Measurements from ENCODE around the gene DPF1. TPM values are rescaled to one million over a fixed set of nuclear protein-coding genes. Genes with fewer than 3 reads are reported as not detected.

The DPF1 gene
- total and polyA plus RNA-seq, 2 donors (not counting 1 experiment from before 2014, with no cell fraction given) = not detected

- TF ChIP-seq CTCF (IDR thresholded peaks at IDR 0.05) = no peak
- TF ChIP-seq EZH2 (IDR thresholded peaks at IDR 0.05; ENCODE audit: borderline replicate concordance, insufficient read depth, low read depth, low read length, poor library complexity, severe bottlenecking) = no peak
- no peak overlapping the region for H2AFZ ChIP-seq (ENCODE audit: insufficient read depth, low read depth, low read length, poor library complexity, severe bottlenecking)
- 98% methylated on average over 22 of the region's 22 CpGs for WGBS (ENCODE audit: insufficient coverage)
- H3K27ac ChIP-seq (ENCODE audit: low read length in 2 of 2) = no peak overlapping the region
- ATAC-seq (ENCODE audit: low read depth) (no peak), DNase-seq (no peak)
- H3K4me1 ChIP-seq (ENCODE audit: control insufficient read depth in 2 of 2, insufficient read depth in 2 of 2, low read length in 2 of 2) = no peaks in the 10 kb centered on the region
- H3K27ac Mint-ChIP-seq = no peak overlapping the region
- H3K4me3 Mint-ChIP-seq = no peak overlapping the region
- peaks cover 7% of the 10 kb centered on the region for H3K79me2 ChIP-seq (ENCODE audit: control insufficient read depth, insufficient read depth, low read length)
- H3K27me3 Mint-ChIP-seq = no peaks in the 10 kb centered on the region
- ChIA-PET POLR2A (no interaction called here), CTCF (interaction anchor here (1.1 kb wide), 1 partner anchor 275 kb away, joined by 3 read pairs; no protein-coding TSS in a partner anchor)
- H3K4me3 ChIP-seq (ENCODE audit: control extremely low read depth in 1 of 5, extremely low read depth in 1 of 5, insufficient read depth in 1 of 5, low read depth in 2 of 5, low read length in 4 of 5) = no peak overlapping the region
- H3K27me3 ChIP-seq (replicated peaks in 1 of 4; ENCODE audit: control extremely low read depth in 1 of 4, control insufficient read depth in 3 of 4, insufficient read depth in 4 of 4, low read length in 3 of 4) = no peaks in the 10 kb centered on the region
- intact Hi-C loops (cut with micrococcal nuclease) = no loop called here
- H3K9me3 Mint-ChIP-seq (ENCODE audit: insufficient read depth) = no peaks in the 10 kb centered on the region
- peaks cover 0 to 10% (median 0%) of the 10 kb centered on the region in 3 donors for H3K9me3 ChIP-seq (ENCODE audit: control extremely low read depth in 1 of 3, control insufficient read depth in 2 of 3, insufficient read depth in 1 of 3, low read length in 2 of 3)
- H4K20me1 ChIP-seq (ENCODE audit: control insufficient read depth, insufficient read depth, low read length, poor library complexity, severe bottlenecking) = peaks cover 51% of the 10 kb centered on the region
- no peak overlapping the region for H3K4me2 ChIP-seq (replicated peaks; ENCODE audit: low read depth, low read length, poor library complexity, severe bottlenecking)
- H3K9ac ChIP-seq (ENCODE audit: low read length) = no peak overlapping the region
- peaks cover 2 to 41% of the 10 kb centered on the region in 2 experiments for H3K36me3 ChIP-seq (replicated peaks in 1 of 2; ENCODE audit: control extremely low read depth in 1 of 2, control insufficient read depth in 1 of 2, extremely low read depth in 1 of 2, insufficient read depth in 2 of 2, low read length in 1 of 2)
- no peaks in the 10 kb centered on the region for H3K4me1 Mint-ChIP-seq
Observed at GRCh38 chr19:38173291-38174041, 50.6 kb downstream of the DPF1 start.

DNA sequence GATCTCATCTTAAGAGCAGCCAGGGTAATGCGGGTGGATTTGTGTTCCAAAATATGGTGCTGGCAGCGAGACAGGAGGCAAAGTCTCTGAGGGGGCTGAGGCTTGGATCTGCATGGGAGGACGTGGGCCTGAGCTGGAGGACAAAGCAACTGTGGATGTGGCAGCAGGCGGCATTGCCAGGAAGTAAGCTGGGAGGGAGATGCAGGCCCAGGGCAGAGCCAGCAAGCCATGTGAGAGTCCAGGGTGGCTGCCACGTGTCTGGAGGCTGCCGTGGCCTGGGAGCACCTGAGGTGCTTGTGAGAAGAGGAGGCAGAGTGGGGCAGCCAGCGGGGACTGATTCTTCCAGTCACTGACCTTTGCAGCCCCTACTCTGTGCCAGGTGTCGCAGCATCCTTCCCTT lies 52.0 kb downstream of the DPF1 start:
- no peaks in the 10 kb centered on the region for H3K4me1 Mint-ChIP-seq
- H3K9me3 Mint-ChIP-seq (ENCODE audit: insufficient read depth) = no peaks in the 10 kb centered on the region
- POLR2A ChIA-PET = no interaction called here
- Histone ChIP-seq H4K20me1 (ENCODE audit: control insufficient read depth, insufficient read depth, low read length, poor library complexity, severe bottlenecking) (peaks cover 66% of the 10 kb centered on the region), H3K27me3 (replicated peaks in 1 of 4; ENCODE audit: control extremely low read depth in 1 of 4, control insufficient read depth in 3 of 4, insufficient read depth in 4 of 4, low read length in 3 of 4) (no peaks in the 10 kb centered on the region), H3K36me3 (replicated peaks in 1 of 2; ENCODE audit: control extremely low read depth in 1 of 2, control insufficient read depth in 1 of 2, extremely low read depth in 1 of 2, insufficient read depth in 2 of 2, low read length in 1 of 2) (peaks cover 2 to 48% of the 10 kb centered on the region in 2 experiments), H3K27ac (ENCODE audit: low read length in 2 of 2) (no peak overlapping the region), H3K9ac (ENCODE audit: low read length) (no peak overlapping the region), H3K4me1 (ENCODE audit: control insufficient read depth in 2 of 2, insufficient read depth in 2 of 2, low read length in 2 of 2) (no peaks in the 10 kb centered on the region), H3K4me3 (ENCODE audit: control extremely low read depth in 1 of 5, extremely low read depth in 1 of 5, insufficient read depth in 1 of 5, low read depth in 2 of 5, low read length in 4 of 5) (no peak overlapping the region), H3K79me2 (ENCODE audit: control insufficient read depth, insufficient read depth, low read length) (peaks cover 9% of the 10 kb centered on the region), H3K9me3 (ENCODE audit: control extremely low read depth in 1 of 3, control insufficient read depth in 2 of 3, insufficient read depth in 1 of 3, low read length in 2 of 3) (no peaks in the 10 kb centered on the region), H2AFZ (ENCODE audit: insufficient read depth, low read depth, low read length, poor library complexity, severe bottlenecking) (no peak overlapping the region), H3K4me2 (replicated peaks; ENCODE audit: low read depth, low read length, poor library complexity, severe bottlenecking) (no peak overlapping the region)
- WGBS (ENCODE audit: insufficient coverage) = 97% methylated on average over 8 of the region's 8 CpGs
- CTCF ChIA-PET = interaction anchor here (0.6 to 1.1 kb wide), 2 partner anchors 171 to 273 kb away, joined by 3 read pairs; no protein-coding TSS in a partner anchor
- ATAC-seq (ENCODE audit: low read depth) (no peak), DNase-seq (no peak)
- intact Hi-C loops (cut with micrococcal nuclease) = no loop called here
- peak overlapping the region; percentile 67 for H3K27ac Mint-ChIP-seq
- H3K4me3 Mint-ChIP-seq = no peak overlapping the region
- TF ChIP-seq CTCF (IDR thresholded peaks at IDR 0.05) = no peak
- no peak for TF ChIP-seq EZH2 (IDR thresholded peaks at IDR 0.05; ENCODE audit: borderline replicate concordance, insufficient read depth, low read depth, low read length, poor library complexity, severe bottlenecking)
- no peaks in the 10 kb centered on the region for H3K27me3 Mint-ChIP-seq
